Osteocyte (in vitro differentiated cells): ENCODE results near the gene ABT1. TPM values are rescaled to one million over a fixed set of nuclear protein-coding genes. Genes with fewer than 3 reads are reported as not detected.

ENCODE experiments used
- DNase-seq: peaks from one replicate; pipeline ENCODE4 v3.0.0; 2021; ENCODE audit warnings: mixed read lengths; ENCODE audit not compliant: unreplicated experiment; ENCODE audit errors: extremely low spot score
- H3K27ac Mint-ChIP-seq: one replicate; pipeline ENCODE4 v1.8.0; 2021; ENCODE audit warnings: mild to moderate bottlenecking, mixed read lengths; ENCODE audit not compliant: unreplicated experiment
- H3K27me3 Mint-ChIP-seq: one replicate; pipeline ENCODE4 v1.8.0; 2021; ENCODE audit warnings: mixed read lengths; ENCODE audit not compliant: unreplicated experiment
- H3K36me3 Mint-ChIP-seq: one replicate; pipeline ENCODE4 v1.8.0; 2021; ENCODE audit warnings: mixed read lengths; ENCODE audit not compliant: unreplicated experiment
- H3K4me1 Mint-ChIP-seq: one replicate; pipeline ENCODE4 v1.8.0; 2021; ENCODE audit warnings: mixed read lengths; ENCODE audit not compliant: unreplicated experiment
- H3K4me3 Mint-ChIP-seq: one replicate; pipeline ENCODE4 v1.8.0; 2021; ENCODE audit warnings: mild to moderate bottlenecking, moderate library complexity, mixed read lengths; ENCODE audit not compliant: unreplicated experiment
- H3K9me3 Mint-ChIP-seq: one replicate; pipeline ENCODE4 v1.8.0; 2021; ENCODE audit warnings: mixed read lengths; ENCODE audit not compliant: unreplicated experiment
- total RNA-seq: library from RNA; stranded (reverse); gene quantifications from 2 replicates; pipeline ENCODE4 v1.2.1, GENCODE V29; 2021
- TF ChIP-seq, protein P1 (sequence below): fragments of 200-600 bp; sonication (generic); IDR thresholded peaks from 2 replicates; pipeline ENCODE4 v1.5.0; 2021; ENCODE audit warnings: antibody characterized with exemption, mild to moderate bottlenecking, moderate library complexity

ABT1 gene
- total RNA-seq, 1 donor from 2014 or later, result 13.9 TPM

DNA sequence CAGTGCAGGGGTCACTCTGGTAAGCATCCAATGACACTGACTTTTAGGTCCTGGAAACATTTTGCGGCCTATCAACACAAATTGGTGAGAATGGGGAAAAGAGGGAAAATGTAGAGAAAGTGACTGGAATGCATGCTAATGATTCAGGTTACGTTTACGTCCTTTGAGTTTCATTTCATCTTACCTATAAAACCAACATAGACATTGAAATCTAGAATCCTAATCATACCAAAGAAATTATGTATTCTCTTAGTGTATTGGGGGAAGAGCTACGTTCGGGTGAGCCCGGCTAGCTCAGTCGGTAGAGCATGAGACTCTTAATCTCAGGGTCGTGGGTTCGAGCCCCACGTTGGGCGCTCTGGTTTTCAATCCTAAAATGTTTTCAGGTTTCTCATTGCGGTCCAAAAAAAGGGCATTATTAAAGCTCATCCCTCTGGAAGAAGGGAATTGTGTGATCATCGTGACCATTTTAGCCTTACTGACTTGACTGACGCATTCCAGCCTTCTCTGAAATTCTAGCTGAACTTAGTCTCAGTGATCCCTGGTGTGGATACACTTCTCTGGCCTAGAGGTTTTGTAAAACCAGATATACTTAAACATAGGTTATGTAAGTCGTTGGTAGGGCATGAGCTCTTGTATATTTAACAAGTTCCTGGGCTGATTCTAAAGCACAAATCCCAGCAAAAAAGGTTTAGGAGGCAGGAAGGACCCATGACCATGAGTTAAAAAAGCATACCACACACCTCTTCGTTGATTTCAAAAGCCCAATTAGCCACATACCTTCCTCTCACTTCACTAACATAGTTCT, 40.3 kb upstream of the ABT1 start:
- Mint-ChIP-seq H3K27me3 (no peaks in the 10 kb centered on the region), H3K4me3 (peak overlapping the region; percentile 22), H3K36me3 (no peaks in the 10 kb centered on the region), H3K9me3 (no peaks in the 10 kb centered on the region), H3K27ac (peak overlapping the region; percentile 66), H3K4me1 (peaks cover 9% of the 10 kb centered on the region)
- TF ChIP-seq, protein P1, sequence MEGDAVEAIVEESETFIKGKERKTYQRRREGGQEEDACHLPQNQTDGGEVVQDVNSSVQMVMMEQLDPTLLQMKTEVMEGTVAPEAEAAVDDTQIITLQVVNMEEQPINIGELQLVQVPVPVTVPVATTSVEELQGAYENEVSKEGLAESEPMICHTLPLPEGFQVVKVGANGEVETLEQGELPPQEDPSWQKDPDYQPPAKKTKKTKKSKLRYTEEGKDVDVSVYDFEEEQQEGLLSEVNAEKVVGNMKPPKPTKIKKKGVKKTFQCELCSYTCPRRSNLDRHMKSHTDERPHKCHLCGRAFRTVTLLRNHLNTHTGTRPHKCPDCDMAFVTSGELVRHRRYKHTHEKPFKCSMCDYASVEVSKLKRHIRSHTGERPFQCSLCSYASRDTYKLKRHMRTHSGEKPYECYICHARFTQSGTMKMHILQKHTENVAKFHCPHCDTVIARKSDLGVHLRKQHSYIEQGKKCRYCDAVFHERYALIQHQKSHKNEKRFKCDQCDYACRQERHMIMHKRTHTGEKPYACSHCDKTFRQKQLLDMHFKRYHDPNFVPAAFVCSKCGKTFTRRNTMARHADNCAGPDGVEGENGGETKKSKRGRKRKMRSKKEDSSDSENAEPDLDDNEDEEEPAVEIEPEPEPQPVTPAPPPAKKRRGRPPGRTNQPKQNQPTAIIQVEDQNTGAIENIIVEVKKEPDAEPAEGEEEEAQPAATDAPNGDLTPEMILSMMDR, result no peak
- DNase-seq, result no peak

DNA sequence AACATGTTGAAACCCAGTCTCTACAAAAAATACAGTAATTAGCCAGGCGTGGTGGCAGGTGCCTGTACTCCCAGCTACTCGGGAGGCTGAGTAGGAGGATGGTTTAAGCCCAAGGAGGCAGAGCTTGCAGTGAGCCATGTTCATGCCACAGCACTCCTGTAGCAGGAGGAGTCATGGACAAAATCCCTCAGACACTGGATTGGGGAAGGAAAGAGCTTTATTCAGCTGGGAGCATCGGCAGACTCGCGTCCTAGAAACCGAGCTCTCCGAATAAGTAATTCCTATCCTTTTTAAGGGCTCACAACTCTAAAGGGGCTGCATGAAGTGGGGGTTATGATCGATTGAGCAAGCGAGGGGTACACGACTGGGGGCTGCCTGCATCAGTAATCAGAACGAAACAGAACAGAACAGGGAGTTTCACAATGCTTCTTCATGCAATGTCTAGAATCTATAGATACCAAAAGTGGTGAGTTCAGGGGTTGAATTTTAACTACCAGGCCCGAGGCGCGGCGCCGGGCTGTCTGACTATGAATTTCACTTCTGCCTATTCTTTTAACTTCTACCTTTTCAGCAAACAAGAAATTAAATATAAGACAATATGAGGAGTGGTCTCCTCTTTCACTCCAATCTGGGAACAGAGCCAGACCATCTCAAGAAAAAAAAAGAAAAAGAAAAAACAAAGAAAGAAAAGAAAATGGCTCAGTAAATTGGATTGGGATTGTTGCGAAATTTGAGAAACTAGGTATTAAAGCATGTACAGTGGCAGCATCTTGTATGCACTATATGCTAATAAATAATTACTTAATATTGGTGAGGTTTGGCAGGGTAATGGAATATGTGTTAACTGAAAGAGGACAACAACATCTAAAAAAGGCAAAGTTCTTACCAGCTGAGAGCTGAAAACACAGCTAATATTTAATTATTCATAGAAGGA, 35.0 kb upstream of the ABT1 start:
- no peaks in the 10 kb centered on the region for H3K36me3 Mint-ChIP-seq
- TF ChIP-seq, protein P1, result no peak
- H3K4me1 Mint-ChIP-seq, result no peaks in the 10 kb centered on the region
- DNase-seq, result no peak
- H3K27ac Mint-ChIP-seq, result no peak overlapping the region
- H3K4me3 Mint-ChIP-seq, result no peak overlapping the region
- H3K27me3 Mint-ChIP-seq, result no peaks in the 10 kb centered on the region
- H3K9me3 Mint-ChIP-seq, result no peaks in the 10 kb centered on the region

DNA sequence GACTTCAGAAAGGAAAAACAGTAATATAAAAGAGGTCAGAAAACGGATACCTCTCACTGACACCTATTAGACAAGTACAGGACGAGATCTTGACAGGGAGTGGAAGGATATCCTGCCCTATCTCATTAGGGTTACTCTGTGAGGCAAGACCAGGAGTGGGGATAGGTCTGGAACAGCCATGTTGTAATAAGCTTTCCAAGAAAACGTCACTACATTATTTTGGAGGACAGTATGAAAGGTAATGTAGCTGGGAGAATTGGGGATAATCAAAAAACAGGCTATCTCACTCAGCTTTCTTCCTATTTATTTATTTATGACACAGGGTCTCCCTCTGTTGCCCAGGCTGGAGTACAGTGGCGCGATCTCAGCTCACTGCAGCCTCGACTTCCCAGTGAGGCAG, 33.3 kb upstream of the ABT1 start:
- H3K4me3 Mint-ChIP-seq, result no peak overlapping the region
- TF ChIP-seq, protein P1, result no peak
- H3K4me1 Mint-ChIP-seq, result peaks cover 2% of the 10 kb centered on the region
- DNase-seq, result no peak
- no peaks in the 10 kb centered on the region for H3K9me3 Mint-ChIP-seq
- no peaks in the 10 kb centered on the region for H3K36me3 Mint-ChIP-seq
- no peaks in the 10 kb centered on the region for H3K27me3 Mint-ChIP-seq
- no peak overlapping the region for H3K27ac Mint-ChIP-seq

DNA sequence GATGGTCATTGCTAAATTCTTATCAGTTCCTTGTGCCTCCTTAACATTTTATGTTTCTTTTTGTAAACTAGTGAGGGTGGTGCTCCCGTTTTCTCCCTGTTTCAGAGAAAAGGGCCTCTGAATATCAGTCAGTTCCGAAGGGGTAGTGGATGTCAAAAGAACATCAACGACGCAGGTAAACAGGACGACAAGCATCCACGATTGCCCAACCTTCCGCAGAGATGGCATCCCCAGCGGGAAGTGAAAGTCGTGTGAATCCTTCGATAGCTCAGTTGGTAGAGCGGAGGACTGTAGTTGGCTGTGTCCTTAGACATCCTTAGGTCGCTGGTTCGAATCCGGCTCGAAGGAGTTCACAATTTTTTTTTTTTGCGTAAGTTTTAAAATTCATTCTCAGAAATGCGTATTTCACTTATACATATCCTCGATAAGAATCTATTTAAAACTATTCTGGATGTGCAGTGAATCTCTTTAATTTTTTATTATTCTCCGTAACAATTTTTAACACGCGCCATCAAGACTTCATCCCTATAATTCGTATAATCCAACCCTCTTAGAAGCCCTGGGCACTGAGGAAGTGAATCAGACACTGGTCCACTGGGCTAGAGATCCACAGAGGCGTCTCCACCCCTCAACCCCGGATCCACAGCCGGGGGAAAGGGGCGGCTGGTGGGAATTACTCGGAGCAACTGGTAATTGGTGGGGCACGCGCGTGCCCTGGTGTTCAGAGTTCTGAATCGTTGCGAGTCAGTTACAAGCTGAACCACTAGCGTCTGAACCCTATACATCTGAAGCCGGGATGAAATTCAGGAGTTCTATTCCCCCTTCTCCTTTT, 27.9 kb upstream of the ABT1 start:
- Mint-ChIP-seq H3K36me3 (no peaks in the 10 kb centered on the region), H3K27ac (peak overlapping the region; percentile 89), H3K9me3 (no peaks in the 10 kb centered on the region), H3K4me1 (peaks cover 16% of the 10 kb centered on the region), H3K27me3 (no peaks in the 10 kb centered on the region), H3K4me3 (peak overlapping the region; percentile 91)
- DNase-seq, result peak; percentile 97
- TF ChIP-seq, protein P1, result peak; percentile 45
